ENCODE measurements around the gene ZNF30.
"Not testable (repeated sequence)": the region's sequence is repeated elsewhere in the genome, so short reads cannot be mapped to it uniquely, and the experiment has no call there.

- TF ChIP-seq CTCF (IDR thresholded peaks at IDR 0.05; ENCODE audit: insufficient read depth, low read length); GABPA (IDR thresholded peaks at IDR 0.05; ENCODE audit: low read depth); REST (IDR thresholded peaks at IDR 0.05; ENCODE audit: insufficient replicate concordance, low read depth); POLR2AphosphoS5 (IDR thresholded peaks at IDR 0.05; ENCODE audit: low read depth): not testable (repeated sequence)
- TF ChIP-seq SPI1 (IDR thresholded peaks at IDR 0.05; ENCODE audit: borderline replicate concordance, low read depth) = peak; percentile 36; the same call in 1 of the 2 replicates
Observed at GRCh38 chr19:34920090-34920786, 6.5 kb upstream of the ZNF30 start.
